HG02759 (cell line): ENCODE measurements around the gene PHF2.
A peak's percentile ranks its signal among the peaks of the same experiment; 100 is the strongest.

Experiments
- ATAC-seq: cut with Tn5 transposase; IDR thresholded peaks from one replicate; pipeline ENCODE4 v1.9.1; 2021; ENCODE audit warnings: mild to moderate bottlenecking, moderate library complexity; ENCODE audit not compliant: unreplicated experiment

PHF2 gene

GRCh38 chr9:93675336-93676150 is 99.2 kb downstream of the PHF2 start:
- ATAC-seq: no peak

- ATAC-seq: no peak
These were observed 100.1 kb downstream of the PHF2 start for GRCh38 chr9:93676310-93677047.

- no peak for ATAC-seq
These were observed 100.7 kb downstream of the PHF2 start for GRCh38 chr9:93677048-93677571.

DNA sequence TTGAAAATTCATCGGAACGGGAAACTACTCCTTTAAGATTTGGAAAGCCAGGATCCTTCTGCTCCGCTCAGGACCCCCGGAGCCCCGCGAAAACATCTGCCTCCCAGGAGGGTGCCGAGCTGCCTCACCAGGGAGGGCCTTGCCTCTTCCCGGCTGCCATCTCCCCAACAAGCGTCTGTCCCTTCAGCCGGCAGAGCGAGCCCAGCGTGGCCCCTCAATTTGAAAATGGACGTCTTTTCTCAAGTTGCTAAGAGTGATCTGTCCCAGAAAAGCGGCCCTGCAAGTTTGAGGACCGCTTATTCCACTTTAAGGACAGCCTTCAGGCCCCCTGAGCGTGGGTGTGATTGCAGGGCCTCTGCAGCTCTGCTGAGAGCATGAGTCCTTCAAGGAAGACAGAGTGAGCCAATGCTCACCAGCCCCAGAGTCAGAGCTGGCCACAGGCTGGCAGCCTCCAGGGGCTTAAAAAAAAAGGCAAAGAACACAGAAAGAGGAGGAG is 101.3 kb downstream of the PHF2 start:
- no peak for ATAC-seq

GRCh38 chr9:93678199-93679019 is 102.0 kb downstream of the PHF2 start:
- ATAC-seq: no peak

- ATAC-seq: no peak
These were observed 103.4 kb downstream of the PHF2 start for GRCh38 chr9:93679536-93680442.

- ATAC-seq: no peak
These were observed 104.3 kb downstream of the PHF2 start for GRCh38 chr9:93680443-93681268.

DNA sequence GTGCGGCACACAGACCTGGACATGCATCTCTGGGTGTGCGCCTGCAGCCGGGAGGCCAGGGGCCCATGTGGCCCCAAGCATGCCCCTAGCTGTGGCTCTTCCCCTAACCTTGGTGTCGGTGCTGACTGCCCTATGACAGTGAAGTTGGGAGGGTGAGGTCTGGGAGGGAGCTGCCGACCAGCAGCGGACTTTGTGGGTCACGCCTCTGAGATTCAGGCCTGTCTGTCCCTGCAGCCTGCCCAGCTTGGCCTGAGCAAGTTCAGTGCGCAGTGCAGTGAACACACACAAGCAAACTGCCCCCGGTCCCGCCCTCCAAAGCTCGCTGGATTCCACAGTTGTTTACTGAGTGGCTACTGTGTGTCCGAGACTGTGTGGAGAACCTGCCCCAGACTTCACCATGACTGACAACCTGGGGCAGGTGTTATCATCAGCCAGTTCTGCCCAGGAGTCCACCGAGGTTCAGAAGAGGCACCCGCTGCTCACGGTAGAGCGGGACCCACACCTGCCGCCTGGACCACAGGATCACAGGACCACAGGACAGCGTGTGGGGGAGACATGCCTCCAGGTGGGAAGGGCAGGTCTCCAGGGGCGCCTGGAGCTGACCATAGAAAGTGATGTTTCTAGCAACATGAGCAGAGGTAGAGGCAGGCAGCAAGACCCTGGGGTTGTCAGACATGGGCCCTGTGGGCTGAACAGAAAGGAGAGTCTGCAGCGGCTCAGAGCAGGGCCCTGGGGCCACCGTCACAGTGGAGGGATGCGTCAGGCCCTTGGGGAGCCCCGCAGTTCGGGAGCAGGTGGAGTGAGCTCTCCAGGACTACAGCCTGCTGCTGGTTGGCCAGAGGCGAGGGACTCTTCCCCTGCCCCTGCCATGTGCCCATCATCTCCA is 105.1 kb downstream of the PHF2 start:
- no peak for ATAC-seq

DNA sequence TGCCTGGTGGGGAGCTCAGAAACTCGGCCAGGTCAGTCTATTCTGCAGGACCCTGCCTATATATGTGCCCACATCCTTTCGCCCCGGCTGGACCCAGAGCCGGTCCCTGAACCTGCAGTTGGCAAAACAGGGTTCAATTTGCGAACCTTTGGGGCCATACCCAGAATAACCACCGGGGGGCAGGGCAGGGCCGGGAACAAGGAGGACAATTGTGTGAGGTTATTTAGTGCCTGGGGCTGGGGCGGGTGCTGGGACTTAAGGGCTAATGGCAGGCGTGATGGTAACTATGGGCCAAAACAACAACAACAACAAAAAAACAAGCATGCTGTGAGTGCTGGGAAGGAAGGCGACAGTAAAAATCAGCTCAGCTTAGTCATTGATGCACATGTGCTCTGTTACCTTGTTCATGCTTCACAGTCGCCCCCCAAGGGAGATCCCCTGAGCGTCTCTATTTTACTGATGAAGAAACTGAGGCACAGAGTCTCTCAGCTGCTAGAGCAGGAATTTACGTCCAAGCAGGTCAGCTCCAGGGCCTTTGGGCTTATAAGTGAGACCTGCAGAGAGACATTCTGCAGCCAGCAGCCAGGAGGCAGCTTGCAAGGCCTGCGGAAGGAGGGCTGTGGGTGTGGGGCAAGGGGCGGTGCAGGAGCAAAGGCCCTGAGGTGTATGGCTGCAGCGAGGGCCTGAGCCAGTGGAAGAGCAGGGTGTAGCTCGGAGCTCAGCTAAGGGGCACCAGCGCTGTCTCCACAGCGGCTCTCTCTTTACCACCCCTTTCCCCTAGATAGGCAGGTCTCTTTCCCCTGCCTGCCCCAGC is 106.0 kb downstream of the PHF2 start:
- ATAC-seq: peak; percentile 52

DNA sequence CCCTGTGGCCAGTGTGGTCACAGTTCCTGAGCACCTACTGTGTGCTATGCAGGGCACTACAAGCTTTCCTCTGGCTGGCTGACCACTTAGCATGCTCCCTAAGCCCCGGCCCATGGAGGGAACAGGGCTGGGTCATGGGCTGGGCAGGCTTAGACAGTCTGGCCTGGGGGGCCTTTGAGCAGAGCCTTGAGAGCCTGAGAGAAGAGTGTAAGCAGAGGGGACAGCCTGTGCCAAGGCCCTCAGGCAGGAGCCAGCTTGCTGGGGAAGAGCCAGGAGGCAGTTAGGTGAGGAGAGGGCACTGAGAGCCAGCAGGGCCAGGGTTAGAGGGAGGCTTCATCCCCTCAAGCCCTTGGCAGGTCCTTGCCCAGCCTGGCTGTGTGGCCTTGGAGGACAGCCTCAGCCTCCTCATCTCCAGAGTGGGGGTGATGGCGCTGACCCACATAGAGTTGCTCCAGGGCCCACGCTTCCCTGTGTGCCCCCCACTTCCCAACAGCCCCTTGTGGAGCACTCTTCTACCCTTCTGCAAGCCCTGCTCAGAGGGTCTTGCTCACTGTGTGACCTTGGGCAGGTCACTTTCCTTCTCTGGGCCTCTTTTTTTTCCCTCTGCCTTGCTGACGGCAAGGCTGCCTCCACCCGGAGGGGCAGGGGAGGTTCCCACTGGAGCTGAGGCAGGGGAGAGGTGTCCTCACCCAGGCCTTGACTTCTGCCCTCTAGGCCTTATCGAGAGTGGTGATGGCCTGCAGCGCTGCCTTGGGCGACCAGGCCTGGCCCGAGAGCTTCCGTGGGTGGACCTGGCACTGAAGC is 107.1 kb downstream of the PHF2 start:
- no peak for ATAC-seq

DNA sequence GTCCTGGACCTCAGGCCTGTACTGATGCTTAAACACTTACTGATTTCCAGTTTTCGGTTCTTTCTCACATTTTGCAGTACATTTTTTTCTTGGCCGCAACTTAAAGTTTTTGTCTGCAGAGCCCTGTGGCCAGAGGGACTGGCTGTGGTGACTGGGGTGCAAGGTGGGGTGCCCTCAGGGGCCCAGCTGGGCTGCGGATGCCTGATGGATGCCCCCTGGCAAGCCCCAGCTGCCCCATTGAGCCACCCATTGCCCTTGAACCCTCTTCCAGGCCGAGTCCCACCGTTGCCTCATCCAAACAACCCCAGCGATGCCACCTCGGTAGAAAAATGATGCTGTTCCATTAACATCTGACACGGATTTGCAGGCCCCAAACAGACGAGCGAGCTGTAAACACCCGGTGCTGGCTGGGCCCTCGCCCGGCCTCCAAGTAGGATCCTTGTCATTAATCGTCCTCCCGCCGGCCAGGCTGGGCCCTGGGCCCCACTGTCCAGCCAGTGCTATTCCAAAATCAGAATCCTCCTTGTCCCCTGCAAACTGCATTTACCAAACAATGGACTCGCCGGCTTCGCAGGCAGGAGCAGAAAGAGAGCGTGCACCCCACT is 107.9 kb downstream of the PHF2 start:
- no peak for ATAC-seq

- ATAC-seq: no peak
These were observed 108.6 kb downstream of the PHF2 start for GRCh38 chr9:93684806-93685543.

- ATAC-seq: no peak
These were observed 109.9 kb downstream of the PHF2 start for GRCh38 chr9:93686127-93686879.

DNA sequence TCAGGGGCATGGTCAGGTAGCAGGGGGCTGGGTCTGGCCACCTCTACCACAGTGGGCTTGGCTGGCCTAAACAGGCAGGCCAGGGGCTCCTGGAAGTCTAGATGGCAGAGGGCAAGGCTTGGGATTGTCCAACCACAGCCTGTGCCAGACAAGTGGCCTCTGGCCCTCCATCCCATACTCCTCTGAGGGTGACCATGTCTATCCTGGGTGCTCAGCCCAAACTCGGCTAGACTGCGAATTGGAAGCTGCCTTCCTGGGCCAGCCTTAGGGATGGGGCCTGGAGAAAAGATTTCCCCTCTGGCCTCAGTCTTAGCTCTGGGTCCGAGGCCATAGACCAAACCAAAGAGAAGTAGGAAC is 110.5 kb downstream of the PHF2 start:
- ATAC-seq: no peak

- ATAC-seq: no peak
These were observed 114.2 kb downstream of the PHF2 start for GRCh38 chr9:93690618-93691017.
